Upper lobe of right lung (tissue), 1 donor: ENCODE measurements around the gene MLLT10. TPM values are rescaled to one million over a fixed set of nuclear protein-coding genes. Genes with fewer than 3 reads are reported as not detected.

ENCODE experiments used
- ATAC-seq: fragments of 200-7000 bp; cut with Tn5 transposase; one replicate; pipeline ENCODE4 v1.9.1; 2020; ENCODE audit warnings: mild to moderate bottlenecking, moderate library complexity
- DNase-seq: peaks from one replicate; pipeline ENCODE4 v3.0.0-alpha.2; 2020
- H3K27ac ChIP-seq: fragments of 200-600 bp; one replicate; pipeline ENCODE4 v1.8.0; 2022
- H3K27me3 ChIP-seq: fragments of 200-600 bp; one replicate; pipeline ENCODE4 v1.8.0; 2022; ENCODE audit warnings: mild to moderate bottlenecking
- H3K36me3 ChIP-seq: fragments of 200-600 bp; one replicate; pipeline ENCODE4 v1.8.0; 2022
- H3K4me1 ChIP-seq: fragments of 200-600 bp; one replicate; pipeline ENCODE4 v1.8.0; 2022
- H3K4me3 ChIP-seq: fragments of 200-600 bp; one replicate; pipeline ENCODE4 v1.8.0; 2022; ENCODE audit warnings: mild to moderate bottlenecking
- H3K9me3 ChIP-seq: fragments of 200-600 bp; one replicate; pipeline ENCODE4 v1.8.0; 2022
- CTCF ChIP-seq: fragments of 200-600 bp; IDR thresholded peaks from one replicate; pipeline ENCODE4 v1.8.0; 2022; ENCODE audit warnings: antibody characterized with exemption
- intact Hi-C: fragments of 100-400 bp; cut with DNase I; formaldehyde crosslinking; loops from one replicate; pipeline ENCODE4 v1.11.0; 2022
- total RNA-seq: library from RNA; stranded (reverse); fragmentation: NEBNext Ultra II Directional; extraction: Animal tissue kit (Norgen Biotek cat#: 25700); gene quantifications from one replicate; pipeline ENCODE4 v1.2.1, GENCODE V29; 2021
- donor health status: DM: no; HTN: yes; CAD: no; lungs with severe emphysema.

The MLLT10 gene
- total RNA-seq, 1 donor from 2014 or later: 60.6 TPM

GRCh38 chr10:21515361-21516241, 18.4 kb upstream of the MLLT10 start:
- H3K4me1 ChIP-seq: peaks cover 19% of the 10 kb centered on the region
- peaks cover 63% of the 10 kb centered on the region for H3K27me3 ChIP-seq
- ATAC-seq (no peak), DNase-seq (no peak)
- intact Hi-C loops: loop anchor here (10.0 kb wide), 1 partner anchor 219 kb away; no protein-coding TSS in a partner anchor
- peak overlapping the region; percentile 38 for H3K27ac ChIP-seq
- H3K9me3 ChIP-seq: no peaks in the 10 kb centered on the region
- H3K36me3 ChIP-seq: no peaks in the 10 kb centered on the region
- peak overlapping the region; percentile 43 for H3K4me3 ChIP-seq
- no peak for TF ChIP-seq CTCF

DNA sequence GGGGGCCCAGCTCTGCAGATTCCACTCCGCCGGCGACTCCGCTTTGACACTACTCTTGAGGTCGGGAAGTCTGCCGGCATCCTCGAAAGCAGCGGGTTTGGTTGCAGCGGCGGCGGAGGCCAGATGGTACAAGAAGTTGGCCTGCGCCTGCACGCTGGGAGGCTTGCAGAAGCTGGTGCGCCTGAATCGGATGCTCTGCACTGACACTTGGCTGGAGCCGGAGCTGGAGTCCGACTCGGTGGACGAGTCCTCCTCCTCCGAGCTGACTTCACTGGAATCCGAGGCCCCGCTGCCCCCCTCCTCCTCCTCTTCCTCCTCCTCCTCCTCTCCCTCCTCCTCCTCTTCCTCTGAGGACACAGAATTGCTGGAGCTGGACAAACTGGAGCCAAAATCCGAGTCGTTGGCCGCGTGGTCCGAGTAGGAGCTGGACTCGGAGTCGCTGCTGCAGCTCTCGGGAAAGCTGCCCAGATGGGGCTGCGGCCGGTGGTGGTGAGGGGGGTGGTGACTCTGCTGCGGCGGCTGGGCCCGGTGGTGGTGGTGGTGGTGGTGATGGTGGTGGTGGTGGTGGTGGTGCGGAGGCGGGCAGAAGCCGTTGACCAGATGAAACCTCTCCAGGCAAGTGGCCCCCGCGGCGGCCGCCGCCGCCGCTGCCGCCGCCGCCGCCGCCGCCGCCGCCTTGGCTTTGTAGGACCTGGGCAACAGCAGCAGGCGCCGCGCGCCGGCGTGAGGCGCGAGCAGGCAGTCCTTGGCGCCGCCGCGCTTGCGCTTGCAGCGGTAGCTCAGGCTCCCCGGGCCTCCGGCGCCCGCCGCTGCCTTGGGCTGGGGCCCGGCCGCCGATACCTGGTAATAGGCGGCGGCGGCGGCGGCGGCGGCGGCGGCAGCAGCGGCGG, 17.5 kb upstream of the MLLT10 start:
- Histone ChIP-seq H3K27ac (peak overlapping the region; percentile 38), H3K4me1 (peaks cover 15% of the 10 kb centered on the region), H3K4me3 (peak overlapping the region; percentile 60), H3K36me3 (no peaks in the 10 kb centered on the region), H3K9me3 (no peaks in the 10 kb centered on the region), H3K27me3 (peaks cover 58% of the 10 kb centered on the region)
- DNase-seq (peak; percentile 84), ATAC-seq (peak; percentile 78)
- intact Hi-C loops: loop anchor here (10.0 kb wide), 1 partner anchor 218 kb away; no protein-coding TSS in a partner anchor
- TF ChIP-seq CTCF: no peak

DNA sequence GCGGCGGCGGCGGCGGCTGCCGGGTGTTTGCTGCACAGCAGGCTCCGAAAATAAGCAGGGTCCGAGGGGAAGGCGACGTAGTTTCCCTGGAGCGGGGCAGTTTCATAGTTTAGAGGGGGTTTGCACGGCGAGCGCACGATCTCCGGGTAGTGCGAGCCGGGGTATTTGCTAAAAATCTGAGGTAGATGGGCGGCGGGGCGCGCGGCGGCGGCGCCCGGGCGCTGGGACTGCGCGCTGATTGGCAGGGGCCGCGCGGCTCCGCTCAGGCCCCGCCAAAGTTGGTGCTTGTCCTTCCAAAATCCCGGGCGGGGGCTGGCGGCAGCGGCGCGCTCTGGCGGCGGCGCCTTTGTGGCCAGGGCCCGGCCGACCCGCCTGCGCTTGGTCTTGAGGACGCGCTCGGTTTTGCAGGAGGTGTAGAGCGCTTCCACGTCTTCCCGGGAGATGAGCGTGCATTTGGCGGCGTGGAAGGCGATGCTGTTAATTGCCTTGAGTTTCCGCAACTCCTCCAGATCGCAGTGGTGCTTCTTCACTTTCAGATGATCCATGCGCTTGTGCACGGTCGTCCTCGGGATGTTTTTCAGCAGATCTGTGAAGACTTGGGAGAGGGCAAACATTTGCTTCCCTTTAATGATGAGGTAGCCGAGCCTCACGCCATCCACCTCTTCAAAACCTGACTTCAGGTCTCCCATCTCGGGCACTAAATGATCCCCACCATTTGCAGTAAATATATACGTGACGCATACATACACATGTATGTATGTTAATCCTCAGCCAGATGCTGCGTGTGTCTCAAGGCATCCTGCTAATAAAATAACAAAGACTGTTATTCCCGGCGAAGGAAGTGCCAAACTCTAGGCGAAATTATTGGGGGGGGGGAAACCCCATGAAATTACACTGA, 16.6 kb upstream of the MLLT10 start:
- no peak for TF ChIP-seq CTCF
- no peaks in the 10 kb centered on the region for H3K36me3 ChIP-seq
- H3K4me1 ChIP-seq: peaks cover 15% of the 10 kb centered on the region
- peaks cover 55% of the 10 kb centered on the region for H3K27me3 ChIP-seq
- no peaks in the 10 kb centered on the region for H3K9me3 ChIP-seq
- H3K27ac ChIP-seq: peak overlapping the region; percentile 81
- intact Hi-C loops: loop anchor here (10.0 kb wide), 1 partner anchor 217 kb away; no protein-coding TSS in a partner anchor
- peak; percentile 82 for DNase-seq
- H3K4me3 ChIP-seq: peak overlapping the region; percentile 60
- peak; percentile 84 for ATAC-seq

DNA sequence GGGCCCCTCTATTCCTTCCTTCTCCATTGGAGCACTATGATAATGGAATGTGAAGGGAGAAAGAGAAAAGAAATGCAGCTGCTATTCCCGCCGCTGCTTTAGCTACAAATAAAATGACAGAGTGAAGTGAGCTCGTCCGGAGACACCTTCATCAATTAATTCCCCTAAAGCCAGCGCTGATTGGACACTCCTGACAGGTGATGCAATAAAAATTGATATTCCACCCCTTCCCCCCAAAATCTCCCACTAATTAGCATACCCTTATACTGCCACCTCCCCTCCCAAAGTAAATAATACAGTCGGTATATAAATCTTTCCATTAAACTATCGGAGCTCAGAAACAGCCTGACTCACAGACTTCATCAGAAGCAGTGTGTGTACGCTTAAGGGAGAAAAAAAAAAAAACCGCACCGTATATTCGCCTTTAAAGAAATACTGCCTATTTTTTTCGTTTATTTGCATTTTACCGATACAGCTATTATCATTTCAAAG, 15.8 kb upstream of the MLLT10 start:
- peak overlapping the region; percentile 81 for H3K27ac ChIP-seq
- H3K36me3 ChIP-seq: no peaks in the 10 kb centered on the region
- H3K4me1 ChIP-seq: peaks cover 15% of the 10 kb centered on the region
- no peak for TF ChIP-seq CTCF
- H3K27me3 ChIP-seq: peaks cover 51% of the 10 kb centered on the region
- peak overlapping the region; percentile 60 for H3K4me3 ChIP-seq
- H3K9me3 ChIP-seq: no peaks in the 10 kb centered on the region
- ATAC-seq (no peak), DNase-seq (no peak)
- intact Hi-C loops: loop anchor here (10.0 kb wide), 1 partner anchor 217 kb away; no protein-coding TSS in a partner anchor
